Stimulated activated CD8-positive, alpha-beta memory T cell treated with anti-CD3 and anti-CD28 coated beads, Interleukin-12 subunit alpha, Interleukin-12 subunit beta, amount 100 ng/mL, for 1 hour (primary cell): Measurements from ENCODE around the gene PADI4.
"Not testable (repeated sequence)": the region's sequence is repeated elsewhere in the genome, so short reads cannot be mapped to it uniquely, and the experiment has no call there.

Experiments
- DNase-seq: peaks from one replicate; pipeline ENCODE4 v3.0.0-alpha.2; 2020; ENCODE audit warnings: low read depth

Gene PADI4

DNA sequence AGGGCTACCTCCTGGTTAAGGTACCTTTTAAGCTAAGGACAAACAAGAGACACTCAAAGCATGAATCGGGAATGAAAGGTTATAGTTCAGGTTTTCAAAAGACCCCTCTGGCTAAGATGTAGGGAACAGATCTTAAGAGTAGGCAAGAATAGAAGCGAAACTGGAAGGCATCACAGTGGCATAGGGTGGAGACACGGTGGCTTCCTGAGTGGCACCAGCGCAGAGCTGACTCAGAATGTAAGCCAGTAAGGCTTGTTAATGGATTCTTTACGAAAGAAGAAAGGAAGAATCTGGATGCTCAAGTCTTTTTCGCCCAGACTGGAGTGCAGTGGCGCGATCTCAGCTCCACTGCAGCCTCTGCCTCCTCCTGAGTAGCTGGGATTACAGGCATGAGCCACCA is 85.2 kb downstream of the PADI4 start:
- DNase-seq, result no peak

DNA sequence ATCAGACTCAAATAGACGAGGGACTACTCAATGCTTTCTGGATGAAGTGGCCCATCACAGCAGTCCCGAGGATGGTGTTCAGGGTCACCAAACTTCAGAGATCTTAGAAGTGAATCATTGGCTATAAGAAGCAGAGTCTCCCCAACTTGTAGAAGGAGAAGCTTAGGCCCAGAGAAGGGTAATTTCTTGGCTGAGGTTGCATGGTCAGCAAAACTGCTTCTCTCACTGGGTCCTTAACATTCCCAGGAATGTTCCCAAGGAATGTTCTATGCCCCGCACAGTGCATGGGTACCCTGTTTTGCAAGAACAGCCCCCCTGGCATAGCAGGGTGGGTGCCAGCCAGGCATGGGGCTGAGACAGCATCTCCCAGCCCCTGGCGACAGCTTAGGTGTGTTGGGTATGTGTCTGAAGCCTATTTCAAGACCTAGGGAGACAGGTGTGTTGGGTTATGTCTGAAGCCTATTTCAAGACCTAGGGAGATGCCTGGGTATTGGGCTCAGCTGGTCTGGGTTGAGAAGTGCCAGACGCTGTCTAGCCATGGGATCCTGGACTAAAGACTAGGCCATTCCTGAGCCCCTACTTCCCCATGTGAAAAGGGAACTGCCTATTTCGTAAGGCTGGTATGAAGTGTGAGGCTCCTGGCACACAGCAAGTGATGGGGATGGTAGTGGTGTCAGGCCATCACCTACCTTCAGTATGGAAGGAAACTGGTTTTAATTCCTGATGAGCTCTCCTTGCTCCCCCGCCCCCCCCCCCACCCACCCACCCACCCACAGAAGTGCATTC is 90.1 kb downstream of the PADI4 start:
- no peak for DNase-seq

DNA sequence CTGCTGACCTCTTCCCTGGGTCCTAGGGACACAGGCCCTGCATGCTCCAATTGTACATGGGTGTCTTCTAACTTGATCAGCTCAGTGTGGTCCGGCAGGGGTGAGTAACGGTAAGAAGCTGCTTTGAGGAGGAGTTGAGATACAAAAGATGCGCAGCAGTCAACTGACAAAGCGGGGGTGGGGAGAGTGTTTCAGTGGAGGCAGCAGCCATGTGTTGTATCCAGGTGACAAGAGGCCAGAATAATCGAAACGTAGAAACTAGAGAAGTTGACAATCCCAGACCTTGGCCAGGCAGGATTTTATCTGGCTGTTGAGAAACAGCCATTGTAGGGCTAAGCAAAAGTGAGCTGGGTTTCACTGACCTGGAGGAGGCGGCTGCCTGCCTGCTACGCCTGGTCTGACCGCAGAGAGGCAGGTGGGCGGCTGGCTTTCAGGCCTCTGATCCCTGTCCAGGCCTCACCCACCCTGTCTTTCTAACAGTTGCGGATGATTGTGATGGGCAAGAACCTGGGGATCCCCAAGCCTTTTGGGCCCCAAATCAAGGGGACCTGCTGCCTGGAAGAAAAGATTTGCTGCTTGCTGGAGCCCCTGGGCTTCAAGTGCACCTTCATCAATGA is 92.8 kb downstream of the PADI4 start:
- DNase-seq, result no peak

DNA sequence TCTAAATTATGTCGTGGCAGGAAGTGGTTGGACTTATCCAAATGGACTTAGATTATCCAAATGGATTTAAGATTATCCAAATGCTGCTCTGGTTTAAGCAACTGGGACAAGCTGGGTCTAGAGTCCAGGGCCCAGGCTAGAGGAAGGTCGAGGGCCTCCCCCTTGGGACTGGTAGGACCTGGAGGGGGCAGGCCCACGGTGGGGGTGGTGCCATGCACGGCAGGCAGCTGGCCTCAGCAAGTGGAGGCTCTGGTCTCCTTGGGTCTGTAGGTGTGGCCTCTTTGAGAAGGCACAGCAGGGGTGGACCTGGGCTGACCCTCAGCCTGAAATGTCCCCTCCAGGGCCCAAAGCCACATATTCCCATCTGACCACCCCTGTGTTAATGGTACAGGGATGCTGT is 93.8 kb downstream of the PADI4 start:
- DNase-seq, result no peak

DNA sequence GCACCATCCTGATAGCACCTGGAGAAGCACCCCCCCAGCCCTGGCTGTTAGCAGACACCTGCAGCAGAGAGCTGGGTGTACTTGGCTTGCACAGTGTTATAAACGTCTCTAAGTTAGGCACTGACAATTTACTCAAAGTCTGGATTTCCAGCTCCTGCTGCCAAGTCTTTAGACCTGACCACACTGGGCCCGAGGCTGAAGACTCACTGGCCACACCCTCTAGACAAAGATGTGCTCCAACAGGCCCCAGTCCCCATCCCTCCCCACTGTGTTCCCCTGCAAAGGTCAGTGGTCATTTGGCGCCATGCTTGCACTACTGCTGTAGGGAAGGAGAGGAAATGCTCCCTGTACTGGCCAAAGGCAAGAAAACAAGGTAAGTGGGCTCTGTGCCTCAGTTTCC is 95.1 kb downstream of the PADI4 start:
- DNase-seq, result no peak

DNA sequence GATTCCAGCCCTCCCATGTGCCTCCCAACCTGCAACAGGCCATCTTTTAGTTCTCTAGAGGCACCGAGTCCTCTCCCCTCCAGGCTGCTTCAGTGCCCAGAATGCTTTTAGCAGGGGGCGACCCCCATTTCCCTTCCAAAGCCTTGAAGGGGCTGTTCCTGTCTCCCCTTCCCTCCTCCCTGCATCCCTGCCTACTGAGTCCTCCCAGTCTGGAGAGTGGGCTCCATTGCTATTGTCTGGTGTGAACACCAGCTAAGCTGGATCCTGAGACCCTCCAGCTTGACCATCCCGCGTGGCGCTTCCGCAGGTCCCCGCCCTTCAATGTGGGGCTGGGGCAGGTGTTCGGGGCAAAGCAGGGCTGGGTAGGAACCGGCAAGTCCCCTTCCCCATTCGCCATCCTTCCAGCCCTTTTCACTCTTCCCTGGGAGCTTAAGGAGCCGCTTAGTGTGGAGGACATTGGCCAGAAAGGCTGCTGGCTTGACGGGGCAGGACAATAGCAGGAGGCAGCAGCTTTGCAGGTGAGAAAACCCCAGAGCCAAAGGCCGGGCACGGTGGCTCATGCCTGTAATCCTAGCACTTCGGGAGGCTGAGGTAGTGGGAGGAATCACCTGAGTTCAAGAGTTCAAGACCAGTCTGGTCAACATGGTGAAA is 96.2 kb downstream of the PADI4 start:
- no peak for DNase-seq

DNA sequence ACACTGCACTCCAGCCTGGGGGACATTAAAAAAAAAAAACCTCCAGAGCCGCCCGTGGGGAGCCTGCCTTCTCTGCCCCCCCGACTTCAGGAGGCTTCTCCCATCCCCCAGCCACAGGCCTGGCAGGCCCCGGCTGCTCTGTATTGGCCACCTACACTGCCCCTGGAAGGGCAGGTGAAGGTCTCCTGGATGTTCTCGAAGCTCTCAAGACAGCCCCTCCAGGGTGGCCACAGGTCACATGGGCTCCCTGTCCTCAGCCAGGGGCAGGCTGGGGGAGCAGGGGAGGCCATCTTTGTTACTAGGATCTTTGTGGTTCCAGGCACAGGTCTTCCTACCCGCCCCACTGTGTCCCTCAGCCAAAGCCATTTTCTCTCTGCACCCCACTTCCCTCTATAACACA is 96.8 kb downstream of the PADI4 start:
- DNase-seq, result no peak

DNA sequence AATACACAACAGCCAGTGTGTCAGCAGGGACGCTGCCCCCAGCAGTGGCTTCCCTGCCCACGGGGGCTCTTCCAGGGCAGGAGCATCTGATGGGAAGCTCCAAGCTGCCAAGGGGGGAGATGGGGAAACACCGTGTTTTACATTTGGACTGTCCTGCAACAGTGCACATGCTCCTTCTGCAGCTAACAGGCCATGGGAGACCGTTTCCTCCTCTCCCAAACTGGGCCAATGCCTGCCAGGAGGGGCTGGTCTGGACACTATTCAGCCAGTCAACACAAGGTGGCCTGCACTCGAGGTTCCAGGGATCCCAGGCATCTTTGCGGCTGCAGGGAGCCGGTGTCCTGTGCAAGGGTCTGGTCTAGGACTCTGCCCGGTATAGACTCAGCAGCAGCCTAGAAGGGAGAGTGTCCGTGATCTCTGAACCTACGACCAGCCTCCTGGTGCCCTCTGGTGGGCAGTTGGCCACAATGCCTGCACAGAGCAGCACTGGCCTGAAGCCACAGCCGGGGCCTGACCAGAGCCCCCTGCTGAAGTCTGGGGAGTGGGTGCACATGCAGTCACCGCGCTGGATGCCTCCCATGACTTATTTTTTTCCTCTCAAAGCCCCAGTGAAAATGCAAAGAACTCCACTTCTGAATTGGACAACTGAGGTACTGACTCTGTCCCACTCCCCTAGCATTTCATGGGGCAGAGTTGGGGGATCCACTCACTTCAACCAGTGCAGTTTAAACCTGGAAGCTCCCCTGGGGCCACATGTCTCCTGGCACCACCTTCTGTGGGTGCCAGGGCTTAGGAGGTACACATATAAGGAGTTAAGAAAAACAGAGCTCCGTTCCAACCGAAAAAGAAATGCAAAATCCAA is 98.1 kb downstream of the PADI4 start:
- DNase-seq, result no peak

DNA sequence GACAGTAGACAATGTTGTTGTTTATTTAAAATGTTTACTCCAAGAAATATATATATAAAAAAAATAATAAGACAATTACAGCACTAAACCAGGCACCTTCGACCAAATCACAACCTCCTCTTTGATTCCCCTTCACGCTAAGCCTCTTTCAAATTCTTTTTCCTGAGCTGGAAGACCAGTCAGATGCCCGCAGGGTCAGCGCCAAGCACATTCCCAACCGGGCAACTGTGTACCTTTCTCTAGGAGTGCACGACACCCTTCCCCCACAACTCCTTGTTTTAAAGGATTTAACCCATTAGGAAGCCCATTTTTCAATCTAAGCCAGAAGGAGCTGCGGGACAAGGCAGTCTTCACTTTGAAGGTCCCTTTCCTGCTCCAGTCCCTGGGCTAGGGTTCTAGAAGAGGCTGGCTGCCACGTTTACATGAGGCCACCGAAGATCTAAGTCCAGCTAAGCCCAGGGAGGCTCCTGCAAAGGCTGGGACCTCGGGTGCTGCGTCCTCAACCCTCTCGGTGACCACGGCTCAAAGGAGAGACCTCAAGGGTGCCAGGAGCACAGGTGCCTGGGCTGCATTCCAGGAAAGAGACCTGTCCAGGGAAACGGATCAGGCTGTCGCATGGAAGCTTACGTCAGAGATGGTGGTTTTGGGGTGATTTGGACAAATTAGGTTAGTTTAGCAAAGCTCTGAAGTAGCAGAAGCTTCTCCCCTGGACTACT is 98.9 kb downstream of the PADI4 start:
- not testable (repeated sequence) for DNase-seq

DNA sequence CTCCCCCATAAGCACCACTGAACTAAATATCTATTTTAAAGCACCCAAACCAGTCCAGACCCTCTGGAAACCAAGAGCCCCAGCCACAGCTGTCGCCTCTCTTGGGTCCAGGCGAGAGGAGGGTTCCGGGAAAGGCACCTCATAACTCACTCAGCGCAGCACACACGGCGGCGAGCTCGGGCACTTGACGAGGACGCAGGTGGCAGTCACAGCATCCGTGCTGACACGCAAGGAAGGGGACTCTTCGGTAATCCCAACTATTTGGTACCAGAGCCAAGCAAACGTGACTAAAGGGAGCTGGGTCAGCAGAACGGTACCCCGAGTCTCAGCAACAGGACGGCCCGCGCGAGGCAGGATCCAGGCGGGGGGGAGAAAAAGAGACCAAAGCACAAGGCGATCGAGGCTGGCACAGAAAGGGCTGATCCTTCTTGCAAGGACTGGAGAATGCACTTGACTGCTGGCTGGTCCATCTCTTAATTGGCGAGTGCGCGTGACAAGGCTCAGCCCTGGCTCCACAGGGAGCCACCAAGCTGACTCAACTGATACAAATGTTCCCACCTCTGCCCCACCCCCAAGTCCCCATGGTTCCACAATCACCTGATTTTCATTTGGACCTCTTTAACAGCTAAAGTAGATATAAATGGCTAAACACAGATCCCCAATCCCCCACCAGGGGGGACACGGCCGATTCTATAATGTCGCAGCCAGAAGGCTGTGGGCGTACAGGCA is 100.0 kb downstream of the PADI4 start:
- DNase-seq, result not testable (repeated sequence)

DNA sequence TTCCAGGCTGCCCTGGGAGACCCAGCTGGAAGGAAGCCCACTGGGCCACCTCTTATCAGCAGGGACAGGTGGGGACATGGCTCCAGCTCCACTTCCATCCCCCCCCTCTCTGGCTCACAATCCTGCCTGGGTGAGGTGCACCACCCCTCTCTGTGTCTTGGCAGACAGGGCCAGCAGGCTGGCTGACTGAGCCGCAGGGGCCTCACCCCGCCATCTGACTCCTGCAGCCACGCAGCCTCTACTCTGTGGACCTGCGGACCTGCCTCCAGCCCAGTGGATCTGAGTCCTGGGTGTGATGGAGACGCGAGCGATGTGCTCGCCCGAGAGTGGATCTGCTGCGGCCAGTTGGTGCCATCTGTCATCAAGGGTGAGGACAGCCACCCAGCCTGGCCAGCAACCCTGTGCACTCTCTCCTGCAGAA is 101.4 kb downstream of the PADI4 start:
- no peak for DNase-seq

DNA sequence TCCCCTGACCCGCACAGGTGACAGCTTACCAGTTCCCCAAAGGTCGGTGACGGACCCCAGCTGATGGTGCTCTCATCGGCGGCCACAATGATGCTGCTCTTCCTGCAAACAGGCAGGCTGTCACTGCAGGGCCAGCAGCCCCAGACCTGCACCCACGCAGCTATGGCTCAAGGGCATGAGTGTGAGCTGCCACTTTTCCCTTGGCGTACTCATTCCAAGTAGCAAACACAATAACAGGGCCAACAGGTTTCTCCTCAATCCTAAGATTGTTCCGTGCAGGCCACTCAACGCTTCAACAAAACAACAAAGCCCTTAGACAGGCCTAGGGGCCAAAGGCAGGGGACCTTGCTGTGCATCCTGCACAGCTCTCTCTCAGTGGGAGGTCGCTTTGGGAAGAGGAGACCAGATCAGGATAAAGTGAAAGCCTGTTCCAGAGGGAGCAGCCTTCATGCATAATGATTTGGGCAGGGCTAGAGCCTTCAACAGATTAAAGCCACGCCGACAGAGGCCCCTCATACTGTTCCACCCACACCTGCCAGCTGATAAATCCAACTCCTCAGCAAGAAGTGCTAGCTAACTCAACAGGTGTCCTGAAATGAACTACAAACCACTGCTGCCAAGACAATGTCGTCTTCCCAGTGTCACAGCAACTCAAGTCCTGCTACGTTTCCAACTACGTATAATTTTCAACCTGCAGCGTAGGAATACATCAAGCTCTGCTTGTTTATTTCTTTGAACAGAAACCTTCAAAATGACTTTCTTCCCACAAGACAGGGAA is 104.3 kb downstream of the PADI4 start:
- DNase-seq, result no peak
